Suppressor macrophage (primary cell): Measurements from ENCODE around the gene MSI2.

Experiments
- DNase-seq, 4 experiments: peaks; one replicate each; pipeline ENCODE4 v3.0.0-alpha.2; 2020 to 2022

MSI2 gene

GRCh38 chr17:57419940-57420550 lies 163.7 kb downstream of the MSI2 start:
- DNase-seq, result no peak

DNA sequence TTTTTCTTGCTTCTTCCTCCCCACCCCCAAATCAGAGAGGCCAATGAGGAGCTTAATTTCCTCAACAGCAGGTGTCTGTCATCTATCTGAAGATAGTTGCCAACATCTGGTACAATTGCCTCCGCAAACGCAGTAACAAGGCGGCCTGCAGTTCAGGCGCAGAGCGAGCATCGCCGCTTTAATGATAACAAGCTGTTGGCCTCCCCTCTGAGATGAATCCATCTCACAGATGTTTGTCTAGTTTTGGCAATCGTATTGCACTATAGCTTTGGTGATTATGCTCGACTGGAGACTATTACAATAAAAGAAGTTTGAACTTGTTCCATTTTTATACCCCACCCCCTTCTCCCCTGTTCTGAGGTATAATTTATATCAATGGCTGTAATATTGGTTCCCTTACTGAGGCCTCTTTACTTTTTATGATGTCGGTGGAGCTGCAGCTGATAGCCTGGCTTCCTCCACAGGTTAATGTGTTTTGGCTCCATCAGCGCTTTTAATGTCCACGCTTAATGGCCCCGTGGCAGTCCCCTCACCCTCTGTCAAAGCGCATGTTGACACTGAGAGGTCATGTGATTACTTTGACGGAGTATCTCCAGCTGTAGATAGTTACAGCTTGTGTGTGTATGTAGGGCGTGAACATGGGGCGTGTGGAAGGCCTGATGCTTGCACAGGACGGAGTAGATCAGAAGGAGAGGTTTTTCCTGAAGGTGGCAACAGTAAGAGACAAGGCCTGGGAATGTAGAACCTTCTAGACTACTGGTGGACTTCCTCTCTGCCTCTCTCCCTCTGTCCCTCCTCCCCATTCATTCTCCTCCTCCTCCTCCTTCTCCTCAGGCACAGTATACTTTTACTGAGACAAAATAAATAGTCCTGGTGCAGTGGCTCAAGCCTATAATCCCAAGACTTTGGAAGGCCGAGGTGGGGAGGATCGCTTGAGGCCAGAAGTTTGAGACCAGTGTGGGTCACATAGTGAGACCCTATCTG lies 164.7 kb downstream of the MSI2 start:
- no peak for DNase-seq

- peak; percentile 76 to 93 (median 76) for DNase-seq
Observed at GRCh38 chr17:57422574-57423164, 166.3 kb downstream of the MSI2 start.

GRCh38 chr17:57423541-57423940 lies 167.2 kb downstream of the MSI2 start:
- DNase-seq, result no peak

- no peak for DNase-seq
Observed at GRCh38 chr17:57424273-57424672, 167.9 kb downstream of the MSI2 start.

DNA sequence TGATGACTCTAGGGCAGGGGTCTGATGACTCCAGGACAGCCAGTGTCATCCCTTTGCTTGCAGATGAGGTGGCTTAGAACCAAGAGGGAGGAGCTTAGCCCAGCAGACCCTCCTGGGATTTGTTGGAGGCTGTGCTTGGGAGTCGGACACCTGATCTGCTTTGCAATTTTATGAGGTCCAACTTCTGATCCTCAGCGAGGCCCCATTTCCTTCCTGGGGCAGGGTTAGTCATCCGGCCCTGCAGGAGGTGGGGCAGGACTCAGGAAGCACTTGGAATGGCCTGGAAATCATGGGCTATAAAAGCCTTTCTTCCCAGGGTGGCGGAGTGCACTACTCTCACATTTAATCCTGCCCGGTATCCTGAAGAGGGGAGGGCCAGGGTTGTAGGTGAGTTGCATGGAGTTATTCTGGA lies 168.5 kb downstream of the MSI2 start:
- peak in 1 of 4 experiments; percentile 20 for DNase-seq

GRCh38 chr17:57425431-57425830 lies 169.1 kb downstream of the MSI2 start:
- no peak for DNase-seq

DNA sequence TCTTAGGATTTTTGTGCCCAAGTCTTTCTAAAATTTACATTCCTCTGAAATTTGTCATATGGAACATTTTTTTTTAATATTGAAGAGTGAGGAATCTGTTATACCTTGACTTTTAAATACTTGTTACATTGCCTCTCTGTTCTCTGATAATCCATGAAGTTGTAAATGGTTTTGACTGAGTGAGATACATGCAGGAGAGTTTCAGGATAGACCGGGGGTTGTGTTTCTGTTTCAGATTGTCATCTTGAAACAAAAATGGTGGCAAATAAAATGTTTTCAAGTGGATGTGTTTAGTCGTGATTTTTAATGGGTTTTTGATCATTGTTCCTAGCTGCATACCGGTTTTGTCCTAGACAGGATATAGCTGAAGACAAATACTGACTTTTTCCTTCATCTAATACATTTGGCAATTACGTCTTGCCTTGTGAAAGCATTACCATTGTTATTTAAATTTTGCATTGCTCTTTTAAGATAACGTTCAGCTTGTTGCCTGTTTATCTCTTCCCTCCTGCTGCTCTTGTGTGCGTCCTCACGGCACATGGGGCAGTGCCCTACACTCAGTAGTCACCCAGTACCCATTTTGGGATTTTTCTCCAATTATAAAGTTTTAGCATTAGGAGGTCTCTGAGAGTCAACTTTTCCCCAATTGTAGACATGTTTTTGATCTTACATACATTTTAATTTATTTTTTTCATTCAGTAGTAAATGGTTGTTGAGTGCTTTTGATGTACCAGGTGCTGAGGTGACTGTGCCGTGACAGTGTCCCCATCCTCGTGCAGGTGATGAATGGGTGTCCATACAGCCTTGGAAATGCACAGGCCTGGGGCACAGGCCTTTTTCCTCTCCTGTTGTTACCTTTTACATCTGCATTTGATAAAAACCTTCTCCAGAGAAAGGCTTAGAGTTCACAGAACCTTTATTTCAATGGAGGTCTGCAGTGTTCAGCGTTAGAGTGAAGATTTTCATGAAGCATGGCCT lies 169.9 kb downstream of the MSI2 start:
- no peak for DNase-seq

DNA sequence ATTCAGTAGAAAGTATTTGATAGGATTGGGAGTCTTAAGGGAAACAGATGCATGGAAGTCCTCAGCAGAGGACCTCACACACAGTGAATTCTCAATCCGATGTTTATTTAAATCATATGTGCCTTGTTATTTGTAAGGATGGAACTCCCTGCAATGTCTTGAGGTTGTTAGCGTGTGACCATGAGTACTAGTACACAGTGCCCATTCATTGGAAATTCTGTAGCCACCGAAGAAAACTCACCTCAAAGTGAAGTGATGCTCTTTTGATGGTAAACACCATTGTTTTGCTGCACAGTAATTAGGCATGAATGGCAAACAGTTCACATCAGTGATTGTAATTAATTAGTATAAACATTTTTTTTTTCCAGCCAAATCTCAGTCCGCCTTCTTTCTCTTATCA lies 173.6 kb downstream of the MSI2 start:
- DNase-seq, result no peak

GRCh38 chr17:57431415-57431814 lies 175.1 kb downstream of the MSI2 start:
- no peak for DNase-seq

- no peak for DNase-seq
Observed at GRCh38 chr17:57432507-57433277, 176.4 kb downstream of the MSI2 start.

GRCh38 chr17:57433452-57433851 lies 177.1 kb downstream of the MSI2 start:
- no peak for DNase-seq

DNA sequence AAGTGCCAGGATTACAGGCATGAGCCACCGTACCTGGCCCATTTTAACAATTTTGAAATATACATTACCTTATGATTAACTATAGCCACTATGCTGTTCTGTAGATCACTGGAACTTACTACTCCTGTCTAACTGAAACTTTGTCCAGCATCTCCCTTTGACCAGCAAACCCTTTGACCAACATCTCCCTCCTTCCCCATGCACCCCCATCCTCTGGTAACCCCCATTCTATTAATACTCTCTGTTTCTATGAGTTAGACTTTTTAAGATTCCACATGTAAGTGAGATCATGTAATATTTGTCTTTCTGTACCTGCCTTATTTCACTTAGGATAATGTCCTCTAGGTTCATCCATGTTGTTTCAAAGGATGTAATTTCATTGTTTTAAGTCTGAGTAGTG lies 178.0 kb downstream of the MSI2 start:
- DNase-seq, result no peak

DNA sequence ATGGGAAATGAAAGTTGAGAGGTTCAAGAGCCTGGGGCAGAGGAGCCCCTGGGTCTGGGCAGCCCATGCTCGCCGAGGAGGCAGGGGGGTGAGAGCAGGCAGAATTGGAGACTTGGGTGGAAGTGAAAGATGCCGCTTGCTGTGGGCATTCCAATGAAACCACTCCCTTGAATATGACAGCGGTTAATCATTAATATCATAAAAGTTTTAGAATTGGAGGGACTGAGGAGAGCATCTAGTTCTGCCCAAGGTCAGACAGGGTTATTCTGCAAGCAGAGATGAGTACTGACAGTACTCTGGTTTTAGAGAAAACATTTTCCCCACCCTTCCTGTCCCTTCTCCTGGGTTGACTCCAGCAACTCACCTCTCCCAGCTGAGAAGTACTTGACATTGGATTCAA lies 180.2 kb downstream of the MSI2 start:
- DNase-seq, result no peak

GRCh38 chr17:57438066-57438731 lies 181.9 kb downstream of the MSI2 start:
- no peak for DNase-seq

DNA sequence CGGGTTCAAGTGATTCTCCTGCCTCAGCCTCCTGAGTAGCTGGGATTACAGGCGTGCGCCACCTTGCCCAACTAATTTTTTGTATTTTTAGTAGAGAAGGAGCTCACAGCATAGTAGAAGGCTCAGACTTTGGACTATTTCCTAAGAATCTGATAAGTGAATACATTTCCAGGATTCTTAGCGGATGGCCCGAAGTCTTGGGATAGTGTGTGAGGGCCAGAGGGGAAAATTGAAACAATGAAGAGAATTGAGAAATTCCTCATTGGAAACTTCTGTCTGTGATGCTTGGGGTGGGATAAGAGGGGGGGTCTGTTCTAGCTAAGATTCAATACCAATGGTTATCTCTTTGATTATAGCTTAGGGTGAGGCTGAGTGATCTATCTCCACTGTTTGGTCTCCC lies 183.3 kb downstream of the MSI2 start:
- no peak for DNase-seq

- peak; percentile 83 to 95 (median 86) for DNase-seq
Observed at GRCh38 chr17:57440522-57441269, 184.4 kb downstream of the MSI2 start.

DNA sequence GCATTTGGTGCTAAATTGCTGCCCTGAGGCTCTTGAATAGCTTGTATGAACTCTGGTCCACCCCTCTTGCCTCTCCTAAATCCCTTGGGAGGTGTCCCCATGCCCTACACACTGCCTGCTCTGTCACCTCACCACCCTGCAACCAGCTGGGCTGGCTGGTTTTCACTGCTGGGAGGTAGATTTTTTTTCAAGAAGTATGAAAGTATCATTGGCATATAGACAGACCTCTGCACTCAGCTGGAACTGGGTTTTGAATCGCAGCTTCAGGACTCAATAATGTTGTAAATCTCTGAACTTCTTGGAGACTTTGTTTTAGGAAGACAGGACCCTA lies 184.9 kb downstream of the MSI2 start:
- no peak for DNase-seq

- peak; percentile 24 to 67 (median 50) for DNase-seq
Observed at GRCh38 chr17:57442401-57442823, 186.1 kb downstream of the MSI2 start.

GRCh38 chr17:57442914-57443571 lies 186.7 kb downstream of the MSI2 start:
- peak; percentile 50 to 76 (median 70) for DNase-seq
